Muscle of leg (tissue), 11 donors: ENCODE results near the gene RBM47. TPM values are rescaled to one million over a fixed set of nuclear protein-coding genes. Genes with fewer than 3 reads are reported as not detected.
A peak's percentile ranks its signal among the peaks of the same experiment; 100 is the strongest.

Source experiments
- DNase-seq: peaks from one replicate; pipeline ENCODE4 v3.0.0; 2013
- H3K27ac ChIP-seq: one replicate; pipeline ENCODE4 v1.5.1; 2013; ENCODE audit warnings: mild to moderate bottlenecking, low read length, control low read depth
- H3K27me3 ChIP-seq: one replicate; pipeline ENCODE4 v1.6.1; 2013; ENCODE audit warnings: low read length; ENCODE audit not compliant: control insufficient read depth, insufficient read depth
- H3K36me3 ChIP-seq: one replicate; pipeline ENCODE4 v1.6.1; 2013; ENCODE audit warnings: low read length; ENCODE audit not compliant: control insufficient read depth, insufficient read depth
- H3K4me1 ChIP-seq: one replicate; pipeline ENCODE4 v1.6.1; 2013; ENCODE audit warnings: low read length; ENCODE audit not compliant: control insufficient read depth, insufficient read depth
- H3K4me3 ChIP-seq: one replicate; pipeline ENCODE4 v1.5.1; 2013; ENCODE audit warnings: low read length, control low read depth
- H3K9me3 ChIP-seq: replicated peaks from 2 replicates; pipeline ENCODE4 v1.6.1; 2013; ENCODE audit warnings: low read depth, low read length; ENCODE audit not compliant: control insufficient read depth
- WGBS: methylation state at CpG from one replicate; pipeline ENCODE4 v1.1.5; 2013; ENCODE audit warnings: missing lambda C conversion rate; ENCODE audit not compliant: insufficient coverage; 5-methylcytosine and 5-hydroxymethylcytosine counted together
- polyA plus RNA-seq, 8 donors: library from polyadenylated mRNA; unstranded; fragments of 120-200 nt; gene quantifications; one replicate each; pipeline versions ENCODE4 v1.2.1 to v1.2.3, GENCODE V29; 2013; ENCODE audit warnings: inconsistent platforms in 1 of 8, low replicate concordance in 1 of 8; ENCODE audit not compliant: insufficient read length in 8 of 8, insufficient read depth in 1 of 8
- total RNA-seq: library from RNA; stranded (reverse); fragments of 120-200 nt; gene quantifications from one replicate; pipeline ENCODE4 v1.2.4, GENCODE V29; 2013

Gene RBM47
- total and polyA plus RNA-seq, 9 donors, result 1.2 to 6.3 (median 2.0) TPM

DNA sequence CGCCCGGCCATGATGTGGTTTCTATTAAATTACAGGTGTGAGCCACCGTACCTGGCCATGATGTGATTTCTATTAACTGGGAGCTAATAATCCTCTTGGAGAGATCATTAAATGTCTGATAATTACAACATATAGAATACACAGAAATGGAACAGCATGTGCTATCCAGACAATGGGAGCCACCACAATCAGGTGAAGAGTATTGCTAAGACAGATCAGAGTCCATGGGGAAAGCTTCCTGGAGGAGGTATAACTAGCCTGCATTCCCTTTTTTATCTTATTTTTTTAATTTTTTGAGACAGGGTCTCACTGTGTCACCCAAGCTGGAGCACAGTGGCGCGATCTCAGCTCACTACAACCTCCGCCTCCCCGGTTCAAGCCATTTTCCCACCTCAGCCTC is 147.7 kb downstream of the RBM47 start:
- no peak for DNase-seq
- H3K4me3 ChIP-seq, result no peak overlapping the region
- no peaks in the 10 kb centered on the region for H3K36me3 ChIP-seq
- H3K27ac ChIP-seq, result no peak overlapping the region
- no CpG with 5 or more reads among the region's 7 CpGs for WGBS
- peaks cover 4% of the 10 kb centered on the region for H3K27me3 ChIP-seq
- H3K4me1 ChIP-seq, result no peaks in the 10 kb centered on the region
- no peaks in the 10 kb centered on the region for H3K9me3 ChIP-seq

DNA sequence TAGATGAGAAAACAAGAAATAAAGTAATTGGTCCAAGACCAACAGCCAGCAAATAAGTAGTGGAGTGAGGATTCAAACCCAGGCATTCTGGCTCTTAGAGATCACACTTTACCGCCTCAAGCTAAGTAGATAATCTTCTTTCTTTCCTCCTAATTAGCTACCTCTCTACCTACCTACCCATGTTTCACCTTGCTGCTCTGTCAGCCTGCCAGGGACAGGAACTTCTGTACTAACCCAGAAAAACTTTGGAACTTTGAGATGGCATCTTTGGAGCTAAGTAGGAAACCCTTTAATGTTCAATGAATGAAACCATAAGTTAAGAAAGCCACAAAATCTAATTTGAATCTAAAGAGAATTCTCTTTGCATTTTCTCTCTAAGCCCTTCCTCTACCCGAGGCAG is 149.4 kb downstream of the RBM47 start:
- Histone ChIP-seq H3K4me1 (no peaks in the 10 kb centered on the region), H3K9me3 (no peaks in the 10 kb centered on the region), H3K27me3 (peaks cover 4% of the 10 kb centered on the region), H3K36me3 (no peaks in the 10 kb centered on the region), H3K4me3 (no peak overlapping the region), H3K27ac (no peak overlapping the region)
- no peak for DNase-seq
- WGBS, result no CpG with 5 or more reads among the region's 2 CpGs

DNA sequence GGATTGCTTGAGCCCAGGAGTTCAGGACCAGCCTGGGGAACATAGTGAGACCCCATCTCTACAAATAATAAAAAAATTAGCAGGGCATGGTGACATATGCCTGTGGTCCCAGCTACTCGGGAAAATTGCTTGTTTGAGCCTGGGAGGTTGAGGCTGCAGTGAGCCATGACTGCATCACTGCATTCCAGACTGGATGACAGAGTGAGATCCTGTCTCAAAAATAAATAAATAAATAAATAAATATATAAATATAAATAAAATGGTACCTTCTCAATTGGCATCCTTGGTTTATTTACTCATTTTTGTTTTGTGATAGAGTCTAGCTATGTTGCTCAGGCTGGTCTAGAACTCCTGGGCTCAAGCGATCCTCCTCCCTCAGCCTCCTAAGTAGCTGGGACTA is 150.3 kb downstream of the RBM47 start:
- no CpG with 5 or more reads among the region's 2 CpGs for WGBS
- no peak for DNase-seq
- Histone ChIP-seq H3K4me3 (no peak overlapping the region), H3K9me3 (no peaks in the 10 kb centered on the region), H3K36me3 (no peaks in the 10 kb centered on the region), H3K4me1 (no peaks in the 10 kb centered on the region), H3K27ac (no peak overlapping the region), H3K27me3 (peaks cover 4% of the 10 kb centered on the region)

DNA sequence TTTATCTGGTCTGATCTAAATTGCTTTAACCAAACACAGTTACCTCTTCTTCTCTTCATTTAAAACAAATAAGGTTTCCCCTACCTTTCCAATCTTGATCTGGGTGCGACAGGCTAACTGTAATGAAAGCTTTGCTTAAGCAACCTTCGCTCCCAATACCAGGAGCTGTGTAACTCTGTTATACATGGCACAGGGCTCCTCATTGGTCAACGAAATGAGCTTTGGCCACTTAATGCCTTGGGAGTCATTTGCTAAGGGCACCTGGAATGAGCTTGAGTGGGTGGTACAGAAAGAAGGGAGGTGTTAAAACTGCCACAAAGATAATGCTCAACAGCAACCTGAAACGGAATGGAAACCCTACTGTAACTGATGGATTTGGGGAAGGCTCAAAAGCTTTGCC is 154.1 kb downstream of the RBM47 start:
- 40% methylated on average over 1 of the region's 4 CpGs for WGBS
- Histone ChIP-seq H3K4me1 (no peaks in the 10 kb centered on the region), H3K27ac (no peak overlapping the region), H3K36me3 (no peaks in the 10 kb centered on the region), H3K27me3 (no peaks in the 10 kb centered on the region), H3K9me3 (no peaks in the 10 kb centered on the region), H3K4me3 (no peak overlapping the region)
- no peak for DNase-seq

DNA sequence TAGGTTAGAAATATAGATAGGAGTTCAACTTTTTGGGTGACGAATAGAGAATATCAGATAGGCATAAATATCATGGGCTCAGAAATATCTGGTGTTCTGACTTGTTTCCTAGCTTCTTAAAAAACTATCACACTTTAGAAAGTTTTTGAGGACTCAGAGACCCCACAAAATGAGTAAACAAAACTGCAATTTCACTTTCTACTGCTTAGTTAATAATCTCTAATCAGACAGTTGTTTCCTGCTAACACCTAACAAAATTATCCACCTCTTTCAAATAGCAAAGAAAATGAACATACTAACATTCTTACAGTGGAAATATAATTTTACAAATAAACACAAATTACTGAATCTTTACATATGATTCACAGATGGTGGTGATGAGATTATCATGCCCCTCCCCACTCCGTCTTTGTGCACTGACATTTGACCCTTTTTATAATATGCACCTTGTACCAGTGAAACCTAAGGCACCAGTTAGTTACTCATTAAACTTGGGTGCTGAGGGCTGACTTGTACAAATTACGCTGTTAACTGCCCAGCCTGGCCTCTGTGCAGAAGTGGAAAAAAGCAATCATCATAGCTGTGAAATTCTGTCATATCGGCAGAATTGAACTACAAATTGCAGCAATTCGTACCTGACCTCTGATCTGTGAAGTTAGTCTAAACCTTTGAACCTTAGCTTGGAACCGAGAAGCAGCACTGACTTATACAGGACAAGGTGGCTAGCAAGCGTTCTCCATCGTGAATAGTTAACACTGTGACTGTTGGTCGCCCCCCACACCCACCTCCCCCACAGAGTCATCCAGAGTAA is 155.9 kb downstream of the RBM47 start:
- Histone ChIP-seq H3K9me3 (no peaks in the 10 kb centered on the region), H3K36me3 (no peaks in the 10 kb centered on the region), H3K27ac (no peak overlapping the region), H3K4me1 (no peaks in the 10 kb centered on the region), H3K4me3 (no peak overlapping the region), H3K27me3 (no peaks in the 10 kb centered on the region)
- peak; percentile 2 for DNase-seq
- WGBS, result 56% methylated on average over 6 of the region's 9 CpGs

DNA sequence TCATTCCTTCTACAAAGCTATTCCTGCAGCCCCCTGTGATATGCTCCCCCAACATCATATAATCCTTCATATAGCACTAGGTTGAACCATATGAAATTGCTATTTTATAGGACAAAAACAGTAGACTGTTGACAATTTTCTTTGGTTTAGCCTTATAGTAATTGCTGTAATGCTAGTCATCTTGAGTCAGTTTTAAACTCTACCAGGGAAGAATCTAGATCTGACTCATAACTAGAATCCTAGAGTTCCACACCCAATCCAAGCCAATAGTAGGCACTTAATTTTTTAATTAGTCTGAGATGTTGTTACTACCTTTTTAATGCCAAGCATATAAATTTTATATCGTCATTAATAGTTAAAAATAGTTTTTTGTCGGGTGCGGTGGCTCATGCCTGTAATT is 157.7 kb downstream of the RBM47 start:
- no CpG with 5 or more reads among the region's 3 CpGs for WGBS
- no peak overlapping the region for H3K4me3 ChIP-seq
- H3K36me3 ChIP-seq, result no peaks in the 10 kb centered on the region
- no peak overlapping the region for H3K27ac ChIP-seq
- no peaks in the 10 kb centered on the region for H3K9me3 ChIP-seq
- no peaks in the 10 kb centered on the region for H3K27me3 ChIP-seq
- no peaks in the 10 kb centered on the region for H3K4me1 ChIP-seq
- DNase-seq, result no peak

DNA sequence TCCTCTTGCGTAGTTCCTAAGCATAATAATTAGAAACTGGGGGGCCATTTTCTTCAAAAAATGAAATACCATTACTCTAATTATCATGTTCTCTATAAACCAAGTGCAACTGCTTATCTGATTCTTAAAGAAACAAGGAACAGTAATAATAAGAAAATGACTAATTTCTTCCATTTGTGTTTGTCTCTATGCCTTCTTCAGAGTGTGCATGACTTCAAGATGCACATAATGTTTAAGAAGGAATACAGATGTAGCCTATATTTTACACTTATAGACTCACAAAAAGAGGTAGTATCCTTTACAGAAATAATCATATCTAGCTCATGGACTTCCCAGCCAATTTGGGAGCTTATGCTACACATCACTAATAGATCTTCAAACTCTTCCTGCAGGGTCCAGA is 162.9 kb downstream of the RBM47 start:
- no CpG with 5 or more reads among the region's 1 CpG for WGBS
- no peaks in the 10 kb centered on the region for H3K27me3 ChIP-seq
- no peaks in the 10 kb centered on the region for H3K4me1 ChIP-seq
- DNase-seq, result no peak
- H3K36me3 ChIP-seq, result no peaks in the 10 kb centered on the region
- no peak overlapping the region for H3K4me3 ChIP-seq
- H3K27ac ChIP-seq, result no peak overlapping the region
- H3K9me3 ChIP-seq, result no peaks in the 10 kb centered on the region

DNA sequence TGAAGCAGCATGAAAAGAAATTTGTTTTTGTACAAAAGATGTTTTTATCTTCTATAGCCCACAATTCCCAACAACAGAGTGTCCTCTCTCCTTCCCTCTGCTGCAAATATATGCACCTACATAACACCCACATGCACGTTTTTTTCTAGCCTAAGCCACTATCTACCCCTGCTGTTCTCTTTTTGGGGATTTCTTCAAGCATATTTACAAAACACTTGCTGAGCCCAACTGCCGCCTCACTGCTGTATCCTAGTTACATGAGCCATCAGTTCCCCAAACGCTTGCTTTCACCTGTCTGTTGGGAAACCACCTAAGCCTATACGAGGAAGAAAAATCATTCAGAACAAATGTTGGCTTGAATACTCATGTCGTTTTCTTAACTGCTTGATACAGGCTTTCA is 167.3 kb downstream of the RBM47 start:
- H3K27me3 ChIP-seq, result no peaks in the 10 kb centered on the region
- DNase-seq, result no peak
- H3K36me3 ChIP-seq, result no peaks in the 10 kb centered on the region
- no peaks in the 10 kb centered on the region for H3K4me1 ChIP-seq
- no peak overlapping the region for H3K4me3 ChIP-seq
- 42% methylated on average over 3 of the region's 5 CpGs for WGBS
- no peaks in the 10 kb centered on the region for H3K9me3 ChIP-seq
- no peak overlapping the region for H3K27ac ChIP-seq

DNA sequence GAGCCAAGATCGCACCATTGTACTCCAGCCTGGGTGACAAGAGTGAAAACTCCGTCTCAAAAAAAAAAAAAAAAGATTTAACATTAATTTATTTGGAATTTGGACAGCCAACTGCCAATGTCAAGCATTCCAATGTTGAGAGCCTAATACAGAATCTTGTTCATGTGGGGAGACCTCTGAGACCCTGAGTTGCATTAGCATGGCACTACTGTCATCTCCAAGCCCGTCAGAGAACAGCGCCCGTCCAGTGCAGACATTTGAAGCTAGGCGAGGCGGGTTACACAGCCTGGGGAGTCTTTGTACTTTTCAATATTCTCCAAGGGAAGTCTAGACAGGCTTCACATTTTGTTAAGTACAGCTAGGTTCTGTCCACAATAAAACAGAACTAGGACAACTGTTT is 167.8 kb downstream of the RBM47 start:
- no peak overlapping the region for H3K27ac ChIP-seq
- WGBS, result 81% methylated on average over 5 of the region's 7 CpGs
- H3K36me3 ChIP-seq, result no peaks in the 10 kb centered on the region
- no peaks in the 10 kb centered on the region for H3K9me3 ChIP-seq
- no peaks in the 10 kb centered on the region for H3K4me1 ChIP-seq
- no peak overlapping the region for H3K4me3 ChIP-seq
- no peak for DNase-seq
- no peaks in the 10 kb centered on the region for H3K27me3 ChIP-seq

DNA sequence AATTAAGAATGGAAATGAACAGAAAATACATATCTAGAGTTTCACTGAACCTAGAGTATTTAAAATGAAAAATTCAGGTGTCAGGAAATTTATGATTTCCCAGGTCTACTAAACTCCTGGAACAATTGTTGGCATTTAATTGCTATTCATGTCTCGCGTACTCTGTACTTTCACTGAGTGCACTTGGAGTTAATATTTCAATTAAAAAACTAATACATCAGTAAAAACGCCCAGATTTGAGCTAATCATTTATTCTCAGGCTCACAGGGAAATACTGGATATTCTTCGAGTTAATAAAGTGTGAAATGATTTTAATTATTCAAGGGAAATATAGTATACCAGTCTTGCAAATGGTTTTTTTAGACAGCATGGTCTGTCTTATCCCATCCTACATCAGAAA is 168.6 kb downstream of the RBM47 start:
- Histone ChIP-seq H3K27me3 (no peaks in the 10 kb centered on the region), H3K27ac (no peak overlapping the region), H3K36me3 (no peaks in the 10 kb centered on the region), H3K4me3 (no peak overlapping the region), H3K9me3 (no peaks in the 10 kb centered on the region), H3K4me1 (no peaks in the 10 kb centered on the region)
- DNase-seq, result no peak
- WGBS, result no CpG with 5 or more reads among the region's 4 CpGs

DNA sequence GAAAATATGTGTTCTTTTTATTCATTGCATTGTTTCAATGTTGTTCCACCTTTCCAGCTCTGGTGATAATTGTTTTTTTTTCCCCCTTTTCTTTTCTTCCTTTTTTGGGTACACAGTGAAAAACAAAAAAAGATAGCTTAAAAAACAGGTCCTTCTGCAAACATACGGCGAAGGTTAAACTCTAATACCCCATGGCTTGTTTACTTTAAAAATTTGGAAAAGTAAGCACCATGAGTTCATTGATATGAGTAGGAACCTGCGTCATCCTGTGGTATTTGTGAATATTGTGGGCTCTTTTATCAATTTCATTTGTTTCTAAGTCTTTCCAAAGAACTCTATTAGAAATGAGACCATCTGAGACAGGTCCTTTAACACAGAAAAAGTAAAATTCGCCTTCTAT is 171.0 kb downstream of the RBM47 start:
- no peaks in the 10 kb centered on the region for H3K36me3 ChIP-seq
- WGBS, result no CpG with 5 or more reads among the region's 4 CpGs
- H3K4me1 ChIP-seq, result no peaks in the 10 kb centered on the region
- no peak overlapping the region for H3K4me3 ChIP-seq
- H3K27me3 ChIP-seq, result no peaks in the 10 kb centered on the region
- H3K9me3 ChIP-seq, result no peaks in the 10 kb centered on the region
- DNase-seq, result no peak
- no peak overlapping the region for H3K27ac ChIP-seq
